Kidney (tissue), 14 donors: Measurements from ENCODE around the gene RNF213. TPM values are rescaled to one million over a fixed set of nuclear protein-coding genes. Genes with fewer than 3 reads are reported as not detected.

ENCODE experiments used
- DNase-seq, 5 donors: peaks; one replicate each; pipeline ENCODE4 v3.0.0-alpha.2; 2013 to 2020
- FAIRE-seq: peaks from 2 replicates; lab custom pipeline; 2012; peaks lifted over from hg19 to GRCh38; lab: Jason Lieb, UNC
- H3K27ac ChIP-seq, 2 donors: one replicate each; pipeline ENCODE4 v1.7.0; 2013; ENCODE audit warnings: low read depth in 2 of 2, low read length in 2 of 2, inconsistent platforms in 1 of 2
- H3K27me3 ChIP-seq: one replicate; pipeline ENCODE4 v1.7.1; 2013; ENCODE audit warnings: low read length, inconsistent platforms; ENCODE audit not compliant: control insufficient read depth, insufficient read depth
- H3K36me3 ChIP-seq, 3 donors: one replicate each; pipeline versions ENCODE4 v1.7.0 to v1.7.1; 2013; ENCODE audit warnings: low read length in 3 of 3, control low read depth in 1 of 3, inconsistent platforms in 1 of 3; ENCODE audit not compliant: insufficient read depth in 3 of 3, control insufficient read depth in 2 of 3
- H3K4me1 ChIP-seq, 3 donors: one replicate each; pipeline versions ENCODE4 v1.7.0 to v1.7.1; 2013; ENCODE audit warnings: low read length in 3 of 3, inconsistent platforms in 1 of 3, low read depth in 1 of 3; ENCODE audit not compliant: control insufficient read depth in 2 of 3, insufficient read depth in 2 of 3
- H3K4me3 ChIP-seq, 3 donors: one replicate each; pipeline versions ENCODE4 v1.7.0 to v1.8.1; 2013; ENCODE audit warnings: low read length in 3 of 3, control low read depth in 1 of 3, inconsistent platforms in 1 of 3
- H3K9ac ChIP-seq, 3 donors: one replicate each; pipeline versions ENCODE4 v1.7.0 to v1.7.1; 2013; ENCODE audit warnings: low read length in 3 of 3, control low read depth in 1 of 3, inconsistent platforms in 1 of 3
- H3K9me3 ChIP-seq, 3 donors: one replicate each; pipeline versions ENCODE4 v1.7.0 to v1.7.1; 2013; ENCODE audit warnings: low read length in 3 of 3, control low read depth in 1 of 3, inconsistent platforms in 1 of 3; ENCODE audit not compliant: control insufficient read depth in 2 of 3, insufficient read depth in 1 of 3
- intact Hi-C: fragments of 100-400 bp; cut with DNase I; formaldehyde crosslinking; loops from one replicate; pipeline ENCODE4 v1.11.1; 2022
- polyA plus RNA-seq: library from polyadenylated mRNA; stranded (reverse); fragments of 350-450 nt; fragmentation: Illumina TruSeq; extraction: RNeasy Lipid Tissue Mini Kit (QIAGEN cat#74804); gene quantifications from one replicate; pipeline ENCODE4 v1.2.3, GENCODE V29; 2014; ENCODE audit warnings: low read depth, low replicate concordance; ENCODE audit not compliant: insufficient read depth
- total RNA-seq: library from RNA; stranded (reverse); fragmentation: NEBNext Ultra II Directional; extraction: Animal tissue kit (Norgen Biotek cat#: 25700); gene quantifications from one replicate; pipeline ENCODE4 v1.2.1, GENCODE V29; 2021
- TF ChIP-seq, protein P1 (sequence below): IDR thresholded peaks from 3 replicates; pipeline ENCODE4 v1.5.1; 2012; ENCODE audit warnings: mild to moderate bottlenecking, moderate library complexity, borderline replicate concordance; ENCODE audit not compliant: insufficient read depth; ENCODE audit errors: extremely low read depth
- donor health status: control.
- donor health status: control.
- donor health status: control.
- donor health status: control.
- donor health status: control.
- donor health status: DM: yes; HTN: yes; CAD: no.
- donor health status: Normal renal cell carcinoma (clear cell type).

RNF213 gene
- total and polyA plus RNA-seq, 2 donors from 2014 or later: 43.4 to 276 TPM

DNA sequence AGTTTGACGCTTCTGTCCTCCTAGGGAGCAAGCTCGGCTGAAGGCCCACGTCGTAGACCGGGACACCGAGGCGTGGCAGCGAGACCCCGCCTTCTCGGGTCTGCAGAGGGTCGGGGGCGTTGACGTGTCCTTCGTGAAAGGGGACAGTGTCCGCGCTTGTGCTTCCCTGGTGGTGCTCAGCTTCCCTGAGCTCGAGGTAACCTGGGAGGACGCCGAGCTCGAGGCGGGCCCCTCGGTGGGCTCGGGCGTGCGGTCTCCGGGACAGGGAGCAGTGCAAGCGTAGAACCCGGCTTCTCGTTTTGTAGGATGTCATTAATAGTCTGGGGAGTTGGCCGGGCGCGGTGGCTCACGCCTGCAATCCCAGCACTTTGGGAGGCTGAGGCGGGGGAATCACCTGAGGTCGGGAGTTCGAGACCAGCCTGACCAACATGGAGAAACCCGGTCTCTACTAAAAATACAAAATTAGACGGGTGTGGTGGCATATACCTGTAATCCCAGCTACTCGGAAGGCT, 155.0 kb downstream of the RNF213 start:
- no peaks in the 10 kb centered on the region for H3K27me3 ChIP-seq
- peaks cover 0 to 9% (median 3%) of the 10 kb centered on the region in 3 donors for H3K4me1 ChIP-seq
- peak overlapping the region; percentile 69 to 94 (median 83) for H3K9ac ChIP-seq
- H3K27ac ChIP-seq: peak overlapping the region; percentile 97 to 99
- H3K4me3 ChIP-seq: peak overlapping the region; percentile 86 to 99 (median 94)
- no peak for DNase-seq
- TF ChIP-seq, protein P1, sequence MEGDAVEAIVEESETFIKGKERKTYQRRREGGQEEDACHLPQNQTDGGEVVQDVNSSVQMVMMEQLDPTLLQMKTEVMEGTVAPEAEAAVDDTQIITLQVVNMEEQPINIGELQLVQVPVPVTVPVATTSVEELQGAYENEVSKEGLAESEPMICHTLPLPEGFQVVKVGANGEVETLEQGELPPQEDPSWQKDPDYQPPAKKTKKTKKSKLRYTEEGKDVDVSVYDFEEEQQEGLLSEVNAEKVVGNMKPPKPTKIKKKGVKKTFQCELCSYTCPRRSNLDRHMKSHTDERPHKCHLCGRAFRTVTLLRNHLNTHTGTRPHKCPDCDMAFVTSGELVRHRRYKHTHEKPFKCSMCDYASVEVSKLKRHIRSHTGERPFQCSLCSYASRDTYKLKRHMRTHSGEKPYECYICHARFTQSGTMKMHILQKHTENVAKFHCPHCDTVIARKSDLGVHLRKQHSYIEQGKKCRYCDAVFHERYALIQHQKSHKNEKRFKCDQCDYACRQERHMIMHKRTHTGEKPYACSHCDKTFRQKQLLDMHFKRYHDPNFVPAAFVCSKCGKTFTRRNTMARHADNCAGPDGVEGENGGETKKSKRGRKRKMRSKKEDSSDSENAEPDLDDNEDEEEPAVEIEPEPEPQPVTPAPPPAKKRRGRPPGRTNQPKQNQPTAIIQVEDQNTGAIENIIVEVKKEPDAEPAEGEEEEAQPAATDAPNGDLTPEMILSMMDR: no peak
- intact Hi-C loops: no loop called here
- no peaks in the 10 kb centered on the region for H3K9me3 ChIP-seq
- H3K36me3 ChIP-seq: peaks cover 0 to 4% (median 3%) of the 10 kb centered on the region in 3 donors
- no peak for FAIRE-seq

DNA sequence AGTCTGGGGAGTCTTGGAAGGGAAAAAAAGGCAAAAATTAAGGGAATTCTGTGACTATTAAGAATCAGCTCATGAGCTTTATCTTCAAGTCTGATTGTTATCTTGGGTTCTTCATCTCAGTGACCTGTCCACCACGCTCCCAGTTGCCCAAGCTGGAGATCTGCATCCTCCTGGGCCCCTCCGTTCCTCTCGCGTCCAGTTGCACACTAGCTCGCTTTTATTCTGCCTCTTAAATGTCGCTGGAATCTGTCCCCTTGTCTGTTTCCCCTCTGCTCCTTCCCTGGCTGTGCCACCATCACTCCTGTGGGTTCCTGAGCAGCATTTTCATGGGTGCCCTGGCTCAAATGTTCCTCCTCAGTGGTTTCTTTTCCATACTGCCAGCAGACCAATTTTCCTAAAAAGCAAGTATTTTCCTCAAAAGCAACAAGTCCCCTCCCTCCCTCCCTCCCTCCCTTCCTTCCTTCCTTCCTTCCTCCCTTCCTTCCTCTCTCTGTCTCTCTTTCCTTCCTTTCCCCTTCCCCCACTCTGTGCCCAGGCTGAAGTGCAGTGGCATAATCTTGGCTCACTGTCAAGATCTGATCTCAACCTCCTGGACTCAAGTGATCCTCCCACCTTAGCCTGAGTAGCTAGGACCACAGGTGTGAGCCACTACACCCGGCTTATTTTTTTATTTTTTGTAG, 155.7 kb downstream of the RNF213 start:
- Histone ChIP-seq H3K4me3 (peak overlapping the region in 2 of 3 donors; percentile 17 to 99), H3K4me1 (peaks cover 0 to 9% (median 3%) of the 10 kb centered on the region in 3 donors), H3K9ac (no peak overlapping the region), H3K36me3 (peaks cover 0 to 4% (median 3%) of the 10 kb centered on the region in 3 donors), H3K27ac (no peak overlapping the region), H3K27me3 (no peaks in the 10 kb centered on the region), H3K9me3 (no peaks in the 10 kb centered on the region)
- TF ChIP-seq, protein P1: no peak
- intact Hi-C loops: no loop called here
- FAIRE-seq (no peak), DNase-seq (no peak)

DNA sequence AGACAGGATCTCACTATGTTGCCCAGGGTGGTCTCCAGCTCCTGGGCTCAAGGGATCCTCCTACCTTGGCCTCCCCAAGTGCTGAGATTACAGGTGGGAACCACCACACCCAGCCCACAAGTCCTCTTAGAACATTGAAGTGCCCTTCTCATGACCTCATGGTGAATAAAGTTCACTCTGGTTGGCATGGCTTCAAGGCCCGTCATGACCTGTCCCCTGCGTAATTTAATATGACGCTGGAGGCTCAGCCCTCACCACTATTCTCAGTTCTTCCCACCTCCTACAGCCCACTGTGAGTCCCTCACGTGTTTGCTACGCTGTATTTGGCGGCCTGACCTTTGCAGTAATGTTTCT, 156.3 kb downstream of the RNF213 start:
- DNase-seq (no peak), FAIRE-seq (no peak)
- no peak overlapping the region for H3K27ac ChIP-seq
- peaks cover 0 to 9% (median 3%) of the 10 kb centered on the region in 3 donors for H3K4me1 ChIP-seq
- H3K9me3 ChIP-seq: no peaks in the 10 kb centered on the region
- intact Hi-C loops: no loop called here
- no peak overlapping the region for H3K4me3 ChIP-seq
- no peak overlapping the region for H3K9ac ChIP-seq
- TF ChIP-seq, protein P1: no peak
- H3K27me3 ChIP-seq: no peaks in the 10 kb centered on the region
- peaks cover 0 to 4% (median 3%) of the 10 kb centered on the region in 3 donors for H3K36me3 ChIP-seq
